Astrocyte (in vitro differentiated cells and primary cell): ENCODE measurements around the gene TES. TPM values are rescaled to one million over a fixed set of nuclear protein-coding genes. Genes with fewer than 3 reads are reported as not detected.
A peak's percentile ranks its signal among the peaks of the same experiment; 100 is the strongest.

Experiments used
- DNase-seq: peaks from one replicate; pipeline ENCODE4 v3.0.0-alpha.2; 2010; ENCODE audit warnings: low read depth
- FAIRE-seq: peaks from 2 replicates; lab custom pipeline; 2011; peaks lifted over from hg19 to GRCh38; lab: Jason Lieb, UNC
- H2AFZ ChIP-seq: 2 replicates; pipeline ENCODE4 v1.6.0; 2012; ENCODE audit warnings: low read depth, low read length, inconsistent platforms
- H3K27ac ChIP-seq: 2 replicates; pipeline ENCODE4 v1.5.1; 2011; ENCODE audit warnings: low read depth, low read length, inconsistent platforms
- H3K27me3 ChIP-seq: 2 replicates; pipeline ENCODE4 v1.6.0; 2011; ENCODE audit warnings: low read length, inconsistent platforms; ENCODE audit not compliant: insufficient read depth
- H3K36me3 ChIP-seq: 2 replicates; pipeline ENCODE4 v1.5.1; 2011; ENCODE audit warnings: low read length, inconsistent platforms; ENCODE audit not compliant: insufficient read depth
- H3K4me1 ChIP-seq: 2 replicates; pipeline ENCODE4 v1.5.1; 2011; ENCODE audit warnings: low read length, inconsistent platforms; ENCODE audit not compliant: insufficient read depth
- H3K4me2 ChIP-seq: 2 replicates; pipeline ENCODE4 v1.6.0; 2012; ENCODE audit warnings: low read length, inconsistent platforms
- H3K4me3 ChIP-seq: 2 replicates; pipeline ENCODE4 v1.5.1; 2011; ENCODE audit warnings: low read depth, mild to moderate bottlenecking, low read length, inconsistent platforms; ENCODE audit not compliant: insufficient read depth
- H3K79me2 ChIP-seq: 2 replicates; pipeline ENCODE4 v1.6.0; 2012; ENCODE audit warnings: mild to moderate bottlenecking, low read length, inconsistent platforms; ENCODE audit not compliant: insufficient read depth
- H3K9ac ChIP-seq: 2 replicates; pipeline ENCODE4 v1.6.0; 2012; ENCODE audit warnings: mild to moderate bottlenecking, low read length, inconsistent platforms
- H3K9me3 ChIP-seq: 2 replicates; pipeline ENCODE4 v1.5.1; 2012; ENCODE audit warnings: low read depth, mild to moderate bottlenecking, low read length, inconsistent platforms; ENCODE audit not compliant: insufficient read depth
- H4K20me1 ChIP-seq: 2 replicates; pipeline ENCODE4 v1.6.0; 2012; ENCODE audit warnings: low read length, inconsistent platforms; ENCODE audit not compliant: insufficient read depth
- H3K27ac Mint-ChIP-seq: one replicate; pipeline ENCODE4 v1.8.0; 2021; ENCODE audit warnings: mild to moderate bottlenecking, mixed read lengths; ENCODE audit not compliant: unreplicated experiment
- H3K27me3 Mint-ChIP-seq: one replicate; pipeline ENCODE4 v1.8.0; 2021; ENCODE audit warnings: low read depth, mixed read lengths; ENCODE audit not compliant: unreplicated experiment
- H3K36me3 Mint-ChIP-seq: one replicate; pipeline ENCODE4 v1.8.0; 2021; ENCODE audit warnings: low read depth, mixed read lengths; ENCODE audit not compliant: unreplicated experiment
- H3K4me1 Mint-ChIP-seq: one replicate; pipeline ENCODE4 v1.8.0; 2021; ENCODE audit warnings: low read depth, mixed read lengths; ENCODE audit not compliant: unreplicated experiment
- H3K4me3 Mint-ChIP-seq: one replicate; pipeline ENCODE4 v1.8.0; 2021; ENCODE audit warnings: mild to moderate bottlenecking, moderate library complexity, mixed read lengths; ENCODE audit not compliant: unreplicated experiment
- H3K9me3 Mint-ChIP-seq: one replicate; pipeline ENCODE4 v1.8.0; 2021; ENCODE audit warnings: mild to moderate bottlenecking, mixed read lengths; ENCODE audit not compliant: unreplicated experiment
- CTCF ChIP-seq: IDR thresholded peaks from 2 replicates; pipeline ENCODE4 v1.5.1; 2011; ENCODE audit warnings: low read depth, mild to moderate bottlenecking, inconsistent platforms, low read length, moderate library complexity; ENCODE audit not compliant: insufficient read depth
- EZH2 ChIP-seq: IDR thresholded peaks from 2 replicates; pipeline ENCODE4 v1.6.1; 2012; ENCODE audit warnings: mild to moderate bottlenecking, low read length, inconsistent platforms; ENCODE audit not compliant: insufficient read depth
- total RNA-seq: library from RNA; stranded (reverse); gene quantifications from 2 replicates; pipeline ENCODE4 v1.2.1, GENCODE V29; 2021

Gene TES
- total RNA-seq, 1 donor from 2014 or later, result 179 TPM

GRCh38 chr7:116271161-116271913, 61.0 kb downstream of the TES start:
- H3K27me3 ChIP-seq, result no peaks in the 10 kb centered on the region
- H3K27me3 Mint-ChIP-seq, result no peaks in the 10 kb centered on the region
- H2AFZ ChIP-seq, result no peak overlapping the region
- no peaks in the 10 kb centered on the region for H3K36me3 Mint-ChIP-seq
- no peaks in the 10 kb centered on the region for H4K20me1 ChIP-seq
- H3K27ac Mint-ChIP-seq, result peak overlapping the region; percentile 97
- no peaks in the 10 kb centered on the region for H3K36me3 ChIP-seq
- peak; percentile 9 for FAIRE-seq
- peaks cover 24% of the 10 kb centered on the region for H3K4me1 ChIP-seq
- H3K9ac ChIP-seq, result peak overlapping the region; percentile 45
- H3K27ac ChIP-seq, result peak overlapping the region; percentile 93
- peak overlapping the region; percentile 84 for H3K4me2 ChIP-seq
- TF ChIP-seq CTCF (no peak), EZH2 (no peak)
- peaks cover 48% of the 10 kb centered on the region for H3K4me1 Mint-ChIP-seq
- peak overlapping the region; percentile 1 for H3K4me3 ChIP-seq
- no peak overlapping the region for H3K4me3 Mint-ChIP-seq
- H3K9me3 Mint-ChIP-seq, result no peaks in the 10 kb centered on the region
- DNase-seq, result peak; percentile 70
- no peaks in the 10 kb centered on the region for H3K9me3 ChIP-seq
- peaks cover 3% of the 10 kb centered on the region for H3K79me2 ChIP-seq

DNA sequence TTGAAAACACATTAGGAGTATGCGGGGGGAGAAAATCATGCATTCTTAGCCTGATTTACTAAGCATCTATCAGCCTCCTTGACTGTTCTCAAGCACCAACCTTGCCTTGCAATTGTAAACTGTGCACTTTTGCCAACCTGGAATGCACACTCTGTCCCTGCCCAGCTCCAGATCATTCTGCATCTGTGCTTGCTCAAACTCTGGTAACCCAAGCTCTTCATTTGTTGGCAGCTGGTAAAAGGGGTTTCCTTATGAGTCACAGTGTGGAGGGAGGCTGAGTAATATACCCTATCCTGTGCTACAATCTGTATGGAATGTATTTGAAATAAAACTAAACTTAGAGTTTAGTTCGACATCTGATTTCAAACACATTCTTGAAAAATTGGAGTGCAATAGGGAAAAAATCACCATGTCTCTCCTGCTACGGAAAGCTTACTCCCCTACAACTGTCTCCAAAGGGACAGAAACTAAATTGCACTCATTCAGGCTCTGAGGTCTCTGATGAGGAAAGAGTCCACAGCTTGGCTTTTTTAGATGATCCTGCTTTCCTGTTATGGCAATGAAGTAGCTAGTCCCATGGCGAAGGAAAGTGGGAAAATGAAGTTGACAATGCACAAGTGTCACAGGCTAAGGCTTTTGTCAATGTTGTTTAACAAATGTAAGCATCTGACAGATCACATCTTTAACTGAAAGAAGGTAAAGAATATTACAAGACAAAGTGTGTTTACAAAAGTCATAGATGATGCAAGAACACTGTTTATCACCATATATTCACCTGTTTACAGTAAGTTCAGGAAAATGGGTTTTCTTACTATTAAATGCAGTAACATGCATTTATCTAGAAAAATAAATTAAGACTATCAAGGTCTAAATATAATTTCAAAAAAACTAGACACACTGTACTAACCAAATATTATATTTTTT, 61.9 kb downstream of the TES start:
- Mint-ChIP-seq H3K27ac (peak overlapping the region; percentile 97), H3K9me3 (no peaks in the 10 kb centered on the region), H3K36me3 (no peaks in the 10 kb centered on the region), H3K4me1 (peaks cover 54% of the 10 kb centered on the region), H3K4me3 (peak overlapping the region; percentile 4), H3K27me3 (no peaks in the 10 kb centered on the region)
- Histone ChIP-seq H3K4me2 (peak overlapping the region; percentile 84), H3K9ac (peak overlapping the region; percentile 79), H3K79me2 (peaks cover 3% of the 10 kb centered on the region), H3K9me3 (no peaks in the 10 kb centered on the region), H3K27ac (peak overlapping the region; percentile 93), H3K27me3 (no peaks in the 10 kb centered on the region), H3K36me3 (no peaks in the 10 kb centered on the region), H2AFZ (peak overlapping the region; percentile 40), H4K20me1 (no peaks in the 10 kb centered on the region), H3K4me3 (peak overlapping the region; percentile 44), H3K4me1 (peaks cover 24% of the 10 kb centered on the region)
- TF ChIP-seq CTCF (no peak), EZH2 (no peak)
- FAIRE-seq (peak; percentile 95), DNase-seq (peak; percentile 97)
